GM21423 (cell line): ENCODE results near the gene SLC24A4.

Source experiments
- ATAC-seq: cut with Tn5 transposase; IDR thresholded peaks from one replicate; pipeline ENCODE4 v1.9.1; 2021; ENCODE audit warnings: mild to moderate bottlenecking, moderate library complexity; ENCODE audit not compliant: unreplicated experiment

Gene SLC24A4

GRCh38 chr14:92360651-92361370 is 37.8 kb downstream of the SLC24A4 start:
- ATAC-seq = no peak

GRCh38 chr14:92362781-92363235 is 39.8 kb downstream of the SLC24A4 start:
- ATAC-seq = no peak

GRCh38 chr14:92366237-92366636 is 43.3 kb downstream of the SLC24A4 start:
- no peak for ATAC-seq

GRCh38 chr14:92368001-92368400 is 45.0 kb downstream of the SLC24A4 start:
- no peak for ATAC-seq

- no peak for ATAC-seq
Measured at GRCh38 chr14:92369097-92369496, 46.1 kb downstream of the SLC24A4 start.

GRCh38 chr14:92372230-92372629 is 49.3 kb downstream of the SLC24A4 start:
- ATAC-seq = no peak

GRCh38 chr14:92373336-92373735 is 50.4 kb downstream of the SLC24A4 start:
- no peak for ATAC-seq

GRCh38 chr14:92380131-92380530 is 57.2 kb downstream of the SLC24A4 start:
- ATAC-seq = no peak

- no peak for ATAC-seq
Measured at GRCh38 chr14:92380582-92380981, 57.6 kb downstream of the SLC24A4 start.

GRCh38 chr14:92382677-92383076 is 59.7 kb downstream of the SLC24A4 start:
- ATAC-seq = no peak

GRCh38 chr14:92383805-92384204 is 60.8 kb downstream of the SLC24A4 start:
- no peak for ATAC-seq

- ATAC-seq = no peak
Measured at GRCh38 chr14:92384461-92385133, 61.6 kb downstream of the SLC24A4 start.

- ATAC-seq = no peak
Measured at GRCh38 chr14:92385561-92385960, 62.6 kb downstream of the SLC24A4 start.

GRCh38 chr14:92386165-92386564 is 63.2 kb downstream of the SLC24A4 start:
- no peak for ATAC-seq

GRCh38 chr14:92386637-92387036 is 63.7 kb downstream of the SLC24A4 start:
- ATAC-seq = no peak

GRCh38 chr14:92387578-92387977 is 64.6 kb downstream of the SLC24A4 start:
- no peak for ATAC-seq

- no peak for ATAC-seq
Measured at GRCh38 chr14:92389598-92390158, 66.7 kb downstream of the SLC24A4 start.

- ATAC-seq = no peak
Measured at GRCh38 chr14:92391726-92392125, 68.8 kb downstream of the SLC24A4 start.

- no peak for ATAC-seq
Measured at GRCh38 chr14:92392711-92393110, 69.7 kb downstream of the SLC24A4 start.

GRCh38 chr14:92397150-92397952 is 74.4 kb downstream of the SLC24A4 start:
- no peak for ATAC-seq

- no peak for ATAC-seq
Measured at GRCh38 chr14:92397953-92398564, 75.1 kb downstream of the SLC24A4 start.
